Testis (tissue), 2 donors: Measurements from ENCODE around the gene FAM107B.

ENCODE experiments used
- POLR2A ChIP-seq: fragments of 450-650 bp; IDR thresholded peaks from one replicate; pipeline ENCODE4 v1.6.1; 2017; ENCODE audit warnings: antibody characterized with exemption, mild to moderate bottlenecking, moderate library complexity
- TF ChIP-seq, protein P1 (sequence below), 3 experiments: fragments of 450-650 bp in 2 of 3; fragments of 200-600 bp in 1 of 3; sonication (generic) in 1 of 3; IDR thresholded peaks; one replicate each; pipeline ENCODE4 v1.5.1; 2016 to 2019; ENCODE audit warnings: antibody characterized with exemption in 3 of 3, mild to moderate bottlenecking in 2 of 3, moderate library complexity in 1 of 3

DNA sequence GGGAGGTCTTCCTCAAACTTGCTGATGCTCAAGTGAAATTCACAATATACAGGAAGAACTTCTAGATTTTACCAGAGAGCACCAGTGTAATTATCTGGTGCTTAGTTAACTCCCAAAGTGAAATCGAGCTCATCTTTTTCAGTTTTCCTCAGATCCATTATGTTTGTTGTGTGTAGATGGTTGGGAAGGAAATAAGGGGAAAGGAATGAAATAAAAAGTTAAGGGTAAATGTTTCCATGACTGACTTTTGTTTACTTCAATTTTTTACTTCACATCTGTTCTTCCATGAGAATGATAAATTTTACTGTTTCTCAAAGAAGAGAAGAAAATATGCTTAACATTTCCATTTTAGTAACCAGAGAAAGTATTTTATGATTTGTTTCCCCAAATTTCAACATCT, 21.3 kb downstream of the FAM107B start:
- TF ChIP-seq, protein P1, sequence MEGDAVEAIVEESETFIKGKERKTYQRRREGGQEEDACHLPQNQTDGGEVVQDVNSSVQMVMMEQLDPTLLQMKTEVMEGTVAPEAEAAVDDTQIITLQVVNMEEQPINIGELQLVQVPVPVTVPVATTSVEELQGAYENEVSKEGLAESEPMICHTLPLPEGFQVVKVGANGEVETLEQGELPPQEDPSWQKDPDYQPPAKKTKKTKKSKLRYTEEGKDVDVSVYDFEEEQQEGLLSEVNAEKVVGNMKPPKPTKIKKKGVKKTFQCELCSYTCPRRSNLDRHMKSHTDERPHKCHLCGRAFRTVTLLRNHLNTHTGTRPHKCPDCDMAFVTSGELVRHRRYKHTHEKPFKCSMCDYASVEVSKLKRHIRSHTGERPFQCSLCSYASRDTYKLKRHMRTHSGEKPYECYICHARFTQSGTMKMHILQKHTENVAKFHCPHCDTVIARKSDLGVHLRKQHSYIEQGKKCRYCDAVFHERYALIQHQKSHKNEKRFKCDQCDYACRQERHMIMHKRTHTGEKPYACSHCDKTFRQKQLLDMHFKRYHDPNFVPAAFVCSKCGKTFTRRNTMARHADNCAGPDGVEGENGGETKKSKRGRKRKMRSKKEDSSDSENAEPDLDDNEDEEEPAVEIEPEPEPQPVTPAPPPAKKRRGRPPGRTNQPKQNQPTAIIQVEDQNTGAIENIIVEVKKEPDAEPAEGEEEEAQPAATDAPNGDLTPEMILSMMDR (IDR thresholded peaks at IDR 0.05) = no peak
- no peak for TF ChIP-seq POLR2A
